Mammary epithelial cell (primary cell): ENCODE results near the gene ELMO1.

Experiments used
- EZH2 ChIP-seq: IDR thresholded peaks from 2 replicates; pipeline ENCODE4 v1.6.1; 2012; ENCODE audit warnings: low read length, inconsistent platforms, borderline replicate concordance
- TF ChIP-seq, protein P1 (sequence below), 2 donors: IDR thresholded peaks in 1 of 2; conservative IDR thresholded peaks in 1 of 2; 2 replicates each; pipeline ENCODE4 v1.5.1; 2011 to 2012; ENCODE audit warnings: inconsistent platforms in 2 of 2, low read length in 2 of 2, mild to moderate bottlenecking in 2 of 2, control low read depth in 1 of 2, low read depth in 1 of 2; ENCODE audit not compliant: insufficient read depth in 1 of 2; ENCODE audit errors: extremely low read depth in 1 of 2

DNA sequence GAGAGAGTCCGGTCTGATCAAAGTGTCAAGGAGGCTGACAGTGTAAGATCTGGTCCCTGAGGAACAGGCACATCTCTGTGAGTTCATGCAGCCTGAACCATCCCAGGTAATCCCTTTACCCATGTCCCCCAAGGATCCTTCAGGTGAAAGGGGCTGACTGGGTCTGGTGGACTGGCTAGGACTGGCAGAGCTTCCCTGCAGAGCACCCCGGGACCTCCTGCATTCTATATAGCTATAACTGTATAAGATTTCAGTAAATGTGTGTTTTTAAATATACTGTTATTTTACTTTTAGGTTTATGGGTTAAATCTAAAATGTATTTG, 246.8 kb downstream of the ELMO1 start:
- TF ChIP-seq, protein P1, sequence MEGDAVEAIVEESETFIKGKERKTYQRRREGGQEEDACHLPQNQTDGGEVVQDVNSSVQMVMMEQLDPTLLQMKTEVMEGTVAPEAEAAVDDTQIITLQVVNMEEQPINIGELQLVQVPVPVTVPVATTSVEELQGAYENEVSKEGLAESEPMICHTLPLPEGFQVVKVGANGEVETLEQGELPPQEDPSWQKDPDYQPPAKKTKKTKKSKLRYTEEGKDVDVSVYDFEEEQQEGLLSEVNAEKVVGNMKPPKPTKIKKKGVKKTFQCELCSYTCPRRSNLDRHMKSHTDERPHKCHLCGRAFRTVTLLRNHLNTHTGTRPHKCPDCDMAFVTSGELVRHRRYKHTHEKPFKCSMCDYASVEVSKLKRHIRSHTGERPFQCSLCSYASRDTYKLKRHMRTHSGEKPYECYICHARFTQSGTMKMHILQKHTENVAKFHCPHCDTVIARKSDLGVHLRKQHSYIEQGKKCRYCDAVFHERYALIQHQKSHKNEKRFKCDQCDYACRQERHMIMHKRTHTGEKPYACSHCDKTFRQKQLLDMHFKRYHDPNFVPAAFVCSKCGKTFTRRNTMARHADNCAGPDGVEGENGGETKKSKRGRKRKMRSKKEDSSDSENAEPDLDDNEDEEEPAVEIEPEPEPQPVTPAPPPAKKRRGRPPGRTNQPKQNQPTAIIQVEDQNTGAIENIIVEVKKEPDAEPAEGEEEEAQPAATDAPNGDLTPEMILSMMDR (conservative IDR thresholded peaks at IDR 0.05 in 1 of 2, IDR thresholded peaks at IDR 0.05 in 1 of 2; ENCODE audit: extremely low read depth in 1 of 2, insufficient read depth in 1 of 2, low read depth in 1 of 2, low read length in 2 of 2), result no peak
- no peak for TF ChIP-seq EZH2
